GM21825 (cell line): Measurements from ENCODE around the gene TMEM214.
"Not testable (repeated sequence)": the region's sequence is repeated elsewhere in the genome, so short reads cannot be mapped to it uniquely, and the experiment has no call there.

Experiments used
- ATAC-seq: cut with Tn5 transposase; IDR thresholded peaks from one replicate; pipeline ENCODE4 v1.9.1; 2021; ENCODE audit warnings: mild to moderate bottlenecking, moderate library complexity; ENCODE audit not compliant: unreplicated experiment

TMEM214 gene

DNA sequence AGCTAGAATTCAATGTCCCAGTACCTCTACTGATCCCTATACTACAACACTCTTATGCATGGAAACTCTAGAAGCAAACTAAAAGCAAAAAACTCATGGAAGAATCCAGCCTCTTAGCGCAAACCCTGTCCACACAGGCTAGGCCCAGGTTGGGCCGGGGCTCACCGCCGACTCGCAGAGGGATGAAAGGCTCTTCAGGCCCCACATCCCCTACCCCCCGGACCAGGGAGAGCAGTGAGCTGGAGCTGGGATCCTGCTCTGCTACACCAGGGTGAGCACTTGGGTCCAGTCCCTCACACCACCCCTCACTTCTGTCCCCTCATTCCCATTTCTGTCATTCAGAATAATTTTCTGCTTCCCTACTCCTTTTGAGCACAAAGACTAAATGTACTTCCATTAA, 36.7 kb downstream of the TMEM214 start:
- no peak for ATAC-seq

DNA sequence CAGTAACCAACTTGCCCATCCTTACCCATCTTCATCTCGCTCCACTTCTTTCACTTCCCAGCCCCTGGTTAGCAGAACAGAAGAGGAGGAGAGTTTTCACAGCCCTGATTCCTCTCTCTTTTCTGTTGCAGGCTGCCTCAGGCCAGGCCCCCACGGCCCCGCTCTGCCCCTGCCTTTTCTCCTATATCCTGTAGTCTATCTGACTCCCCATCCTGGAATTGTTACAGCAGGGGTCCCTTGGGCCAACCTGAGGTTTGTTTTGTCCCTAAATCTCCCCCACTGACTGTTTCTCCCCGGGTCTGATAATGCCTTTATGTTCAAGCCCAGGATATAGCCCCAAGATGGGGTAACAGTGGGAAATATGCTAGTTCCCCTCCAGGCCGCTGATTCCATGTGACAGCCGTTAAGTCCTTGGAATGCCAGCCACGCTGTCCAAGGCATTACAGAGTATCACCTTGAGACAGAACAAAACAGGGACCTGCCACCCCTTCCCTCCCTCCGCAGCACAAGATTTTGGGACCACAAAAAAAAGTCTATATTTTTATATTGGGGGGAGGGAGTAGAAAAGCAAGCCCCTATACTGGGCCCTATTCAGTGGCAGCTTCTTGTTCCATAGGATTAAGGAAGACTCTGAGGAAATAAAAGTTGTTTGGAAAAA, 37.3 kb downstream of the TMEM214 start:
- no peak for ATAC-seq

DNA sequence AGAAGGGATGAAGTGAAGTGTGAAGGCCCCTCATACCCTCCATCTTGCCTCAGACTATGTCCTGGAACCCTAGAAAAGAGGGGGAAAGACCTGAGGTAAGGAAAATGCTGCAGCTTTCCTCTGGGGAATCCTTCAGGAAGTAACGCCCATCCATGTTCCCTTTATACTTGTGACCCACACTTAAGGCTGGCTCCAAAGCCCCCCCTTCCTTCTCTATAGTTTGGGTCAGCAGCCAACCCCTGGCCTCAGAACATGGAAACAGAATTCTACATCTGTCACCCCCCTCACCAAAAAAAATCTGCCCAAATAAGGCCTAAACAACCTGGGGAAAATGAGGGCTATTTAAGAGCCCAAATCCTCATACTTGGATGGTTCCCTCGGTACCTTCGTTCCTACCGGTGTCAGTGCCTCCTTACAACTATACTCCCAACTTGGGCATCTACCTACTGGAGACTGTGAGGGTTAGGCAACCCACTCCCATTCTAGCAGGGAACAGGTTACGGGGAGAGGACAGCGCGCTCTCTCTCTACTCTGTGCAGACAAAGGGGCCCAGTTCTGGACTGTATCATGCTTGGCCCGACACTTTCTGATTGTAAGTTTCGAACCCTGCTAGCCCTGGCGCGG, 38.0 kb downstream of the TMEM214 start:
- no peak for ATAC-seq

- ATAC-seq, result peak; percentile 86
Measured at GRCh38 chr2:27071277-27071989, 38.7 kb downstream of the TMEM214 start, which contains the start of gene OST4. OST4 (minus strand) TSS chr2:27071654.

DNA sequence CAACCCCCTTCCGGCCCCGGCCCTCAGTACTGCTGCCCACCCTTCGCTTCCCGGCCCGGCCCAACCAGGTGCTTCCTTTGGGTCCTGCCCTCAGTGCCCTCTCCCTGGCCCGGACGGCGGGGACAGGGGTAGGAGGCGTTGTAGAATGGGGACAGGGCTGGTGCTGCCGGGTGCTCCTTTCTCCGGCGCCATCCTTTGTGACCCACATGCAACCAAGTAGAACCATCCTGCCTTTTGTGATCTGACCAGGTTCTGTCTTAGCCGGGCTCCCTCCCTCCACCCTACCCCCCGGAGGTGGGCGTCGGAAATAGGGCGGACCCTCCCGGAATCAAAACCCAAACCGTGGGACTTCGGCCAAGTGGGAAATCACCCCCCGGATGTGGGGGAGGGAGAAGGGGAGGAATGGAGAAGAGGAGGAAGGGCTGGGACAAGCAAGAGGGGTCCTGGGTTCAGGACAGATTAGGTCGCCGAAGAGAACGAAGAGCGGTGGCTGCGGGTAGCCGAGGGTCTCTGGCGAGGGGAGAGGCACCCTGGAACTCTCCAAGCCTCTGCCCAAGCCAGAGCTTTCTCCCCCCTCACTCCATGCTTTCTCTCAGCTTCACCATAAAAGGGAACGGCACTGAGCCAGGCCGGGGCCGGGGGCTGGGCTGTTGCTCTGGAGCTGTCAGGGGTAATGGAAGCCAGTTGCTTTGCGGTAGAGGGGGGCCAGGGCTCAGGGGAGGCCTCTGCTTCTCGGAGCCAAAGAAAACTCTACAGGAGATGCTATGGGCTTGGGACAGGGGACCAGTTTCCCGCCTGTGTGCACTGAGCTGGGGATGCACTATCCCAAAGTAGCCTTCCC, 39.4 kb downstream of the TMEM214 start:
- peak; percentile 15 for ATAC-seq

- ATAC-seq, result no peak
Measured at GRCh38 chr2:27072920-27073319, 40.2 kb downstream of the TMEM214 start.

DNA sequence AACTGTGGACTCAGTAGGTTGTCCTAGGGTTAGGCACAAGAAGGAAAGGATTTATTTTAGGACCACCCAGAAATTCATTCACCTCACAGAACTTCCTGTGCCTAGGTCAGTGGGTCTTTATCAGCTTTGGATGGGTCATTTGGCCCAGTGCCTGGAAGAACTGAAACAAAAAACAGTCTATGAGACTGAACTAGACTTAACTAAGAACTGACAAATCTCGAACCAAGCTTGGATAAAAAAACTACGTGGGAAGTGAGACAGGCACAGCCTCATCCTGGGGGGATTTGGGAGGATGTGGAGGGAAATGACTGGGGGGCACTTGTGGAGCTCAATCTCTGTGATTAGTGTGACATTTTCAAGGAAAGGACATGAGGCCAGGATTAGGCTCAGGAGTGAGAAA, 41.0 kb downstream of the TMEM214 start:
- ATAC-seq, result no peak

- ATAC-seq, result no peak
Measured at GRCh38 chr2:27074738-27075565, 42.2 kb downstream of the TMEM214 start.

DNA sequence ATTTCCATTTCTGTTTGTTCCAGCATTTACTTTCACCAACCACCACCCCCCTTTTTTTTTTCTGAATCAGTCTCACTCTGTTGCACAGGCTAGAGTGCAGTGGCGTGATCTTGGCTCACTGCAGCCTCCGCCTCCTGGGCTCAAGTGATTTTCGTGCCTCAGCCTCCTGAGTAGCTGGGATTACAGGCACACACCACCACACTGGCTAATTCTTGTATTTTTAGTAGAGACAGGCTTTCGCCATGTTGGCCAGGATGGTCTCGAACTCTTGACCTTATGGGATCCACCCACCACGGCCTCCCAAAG, 42.8 kb downstream of the TMEM214 start:
- ATAC-seq, result not testable (repeated sequence)

DNA sequence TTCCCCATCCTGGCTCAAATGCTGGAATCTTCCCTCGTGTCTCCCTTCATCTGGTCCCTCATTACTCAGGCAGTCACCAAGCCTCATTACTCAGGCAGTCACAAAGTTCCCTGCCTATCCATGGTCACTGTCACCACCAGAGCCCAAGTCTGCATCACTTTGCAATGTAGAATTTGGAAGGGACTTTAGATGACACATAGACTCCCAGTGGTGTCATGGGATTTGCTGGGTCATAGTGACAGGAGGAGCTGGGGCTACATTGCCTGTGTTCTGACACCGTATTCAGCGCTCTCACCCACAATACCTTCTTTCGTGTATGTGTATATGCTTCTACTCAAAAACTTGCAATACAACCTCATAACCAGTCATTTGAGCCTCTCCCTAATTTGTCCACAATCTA, 43.6 kb downstream of the TMEM214 start:
- ATAC-seq, result no peak

GRCh38 chr2:27077231-27077630, 44.5 kb downstream of the TMEM214 start:
- ATAC-seq, result no peak

DNA sequence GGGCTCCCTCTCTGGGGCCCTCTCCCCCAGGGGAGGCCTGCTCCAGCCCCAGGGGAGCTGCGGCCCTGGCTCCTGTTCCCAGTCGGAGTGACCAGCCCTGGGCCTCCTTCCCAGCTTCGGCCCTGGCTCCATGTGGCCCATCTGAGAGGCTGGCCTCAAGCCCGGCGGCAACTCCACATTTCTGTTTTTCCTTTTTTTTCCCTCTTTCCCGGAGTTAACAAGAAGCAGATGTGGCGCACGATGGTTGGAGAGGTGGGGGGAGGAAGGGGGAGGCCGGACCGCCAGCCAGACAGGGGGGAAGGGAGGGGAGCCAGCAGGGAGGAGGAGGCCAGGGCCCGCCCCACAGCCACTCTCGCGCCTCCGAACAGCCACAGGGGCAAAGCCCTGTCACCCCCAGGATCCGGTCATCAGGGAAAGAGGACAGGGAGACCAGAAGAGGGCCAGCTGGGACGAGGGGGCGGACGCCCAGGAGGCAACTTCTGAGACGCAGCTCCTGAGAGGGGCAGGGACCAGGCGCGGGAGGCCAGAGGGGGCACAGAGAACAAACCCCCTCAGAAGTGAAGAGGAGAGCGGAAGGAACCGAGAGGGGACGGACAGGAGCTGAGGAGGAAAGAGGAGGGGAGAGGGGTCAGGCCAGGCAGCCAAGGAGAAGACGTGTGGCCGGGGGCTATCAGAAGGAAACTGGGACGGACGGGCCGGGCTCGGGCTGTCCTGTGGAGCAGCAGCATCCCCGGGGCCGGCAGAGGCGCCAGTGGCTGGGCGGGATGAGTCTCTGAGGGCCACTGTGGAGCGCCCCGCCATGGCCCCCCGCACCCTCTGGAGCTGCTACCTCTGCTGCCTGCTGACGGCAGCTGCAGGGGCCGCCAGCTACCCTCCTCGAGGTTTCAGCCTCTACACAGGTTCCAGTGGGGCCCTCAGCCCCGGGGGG, 45.8 kb downstream of the TMEM214 start, which contains the start of gene EMILIN1:
EMILIN1 (plus strand) TSS at position 349 of the 928 bp plus-strand sequence; CDS start at position 800, 451 bp downstream.
- no peak for ATAC-seq

DNA sequence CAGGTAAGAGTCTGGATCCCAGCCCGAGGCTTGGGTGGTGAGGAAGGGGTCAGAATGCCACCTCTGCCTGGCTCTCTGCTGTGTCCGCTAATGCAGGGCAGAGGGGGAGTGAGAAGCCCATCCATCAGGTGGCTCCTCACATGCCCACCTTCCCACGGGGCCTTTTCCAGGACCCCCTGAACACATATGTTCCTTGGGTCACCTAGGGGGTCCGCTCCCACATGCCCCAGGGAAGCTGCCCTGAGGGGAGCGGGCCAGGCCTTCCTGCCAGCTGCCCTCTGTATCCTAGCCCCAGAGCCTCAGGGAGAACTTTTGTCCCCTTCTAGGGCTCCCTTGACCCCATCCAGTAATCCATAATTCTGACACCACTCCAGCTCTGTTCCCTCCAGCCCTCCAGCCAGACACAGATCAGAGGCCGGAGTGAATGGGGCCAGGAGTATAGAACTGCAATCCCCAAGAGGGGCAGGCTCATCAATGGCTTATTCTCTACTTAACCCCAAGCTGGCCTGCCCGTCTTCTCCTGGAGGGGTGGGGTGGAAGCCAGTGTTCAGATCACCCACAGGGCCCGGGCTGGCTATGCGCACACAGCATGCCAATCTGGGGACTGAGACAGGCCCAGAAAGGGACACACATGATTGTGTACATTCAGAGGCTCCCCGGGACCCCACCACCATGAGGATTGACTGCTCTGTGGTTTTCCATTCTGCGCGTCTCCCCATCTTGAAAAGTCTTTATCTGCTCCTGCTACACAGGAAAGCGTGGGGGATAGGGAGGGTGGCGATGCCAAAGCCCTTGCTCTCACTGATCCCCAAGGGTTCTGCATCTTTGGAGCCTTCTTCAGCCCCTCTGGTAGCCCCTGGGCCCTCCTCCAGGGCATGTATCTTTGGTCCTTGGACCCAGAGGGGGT, 46.7 kb downstream of the TMEM214 start:
- ATAC-seq, result no peak

DNA sequence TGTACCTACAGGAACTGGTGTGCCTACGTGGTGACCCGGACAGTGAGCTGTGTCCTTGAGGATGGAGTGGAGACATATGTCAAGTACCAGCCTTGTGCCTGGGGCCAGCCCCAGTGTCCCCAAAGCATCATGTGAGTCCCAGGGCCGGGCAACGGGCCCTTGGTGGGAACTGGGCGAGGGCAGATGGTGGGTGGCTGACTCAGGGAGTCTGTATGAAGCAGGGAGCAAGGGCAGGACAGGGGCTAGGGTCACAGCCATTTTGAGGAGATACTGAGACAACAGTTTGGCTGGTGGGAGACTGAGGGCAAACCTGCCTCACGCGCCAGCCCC, 47.3 kb downstream of the TMEM214 start:
- no peak for ATAC-seq

- no peak for ATAC-seq
Measured at GRCh38 chr2:27080603-27080936, 47.8 kb downstream of the TMEM214 start.

DNA sequence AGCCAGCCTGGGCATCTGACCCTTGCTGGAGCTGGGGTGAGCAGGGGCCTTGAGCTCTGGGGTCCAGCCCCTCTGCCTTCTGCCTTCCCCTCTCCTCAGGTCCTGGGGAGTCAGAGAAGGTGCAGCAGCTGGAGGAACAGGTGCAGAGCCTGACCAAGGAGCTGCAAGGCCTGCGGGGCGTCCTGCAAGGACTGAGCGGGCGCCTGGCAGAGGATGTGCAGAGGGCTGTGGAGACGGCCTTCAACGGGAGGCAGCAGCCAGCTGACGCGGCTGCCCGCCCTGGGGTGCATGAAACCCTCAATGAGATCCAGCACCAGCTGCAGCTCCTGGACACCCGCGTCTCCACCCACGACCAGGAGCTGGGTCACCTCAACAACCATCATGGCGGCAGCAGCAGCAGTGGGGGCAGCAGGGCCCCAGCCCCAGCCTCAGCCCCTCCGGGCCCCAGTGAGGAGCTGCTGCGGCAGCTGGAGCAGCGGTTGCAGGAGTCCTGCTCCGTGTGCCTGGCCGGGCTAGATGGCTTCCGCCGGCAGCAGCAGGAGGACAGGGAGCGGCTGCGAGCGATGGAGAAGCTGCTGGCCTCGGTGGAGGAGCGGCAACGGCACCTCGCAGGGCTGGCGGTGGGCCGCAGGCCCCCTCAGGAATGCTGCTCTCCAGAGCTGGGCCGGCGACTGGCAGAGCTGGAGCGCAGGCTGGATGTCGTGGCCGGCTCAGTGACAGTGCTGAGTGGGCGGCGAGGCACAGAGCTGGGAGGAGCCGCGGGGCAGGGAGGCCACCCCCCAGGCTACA, 49.4 kb downstream of the TMEM214 start:
- ATAC-seq, result no peak

DNA sequence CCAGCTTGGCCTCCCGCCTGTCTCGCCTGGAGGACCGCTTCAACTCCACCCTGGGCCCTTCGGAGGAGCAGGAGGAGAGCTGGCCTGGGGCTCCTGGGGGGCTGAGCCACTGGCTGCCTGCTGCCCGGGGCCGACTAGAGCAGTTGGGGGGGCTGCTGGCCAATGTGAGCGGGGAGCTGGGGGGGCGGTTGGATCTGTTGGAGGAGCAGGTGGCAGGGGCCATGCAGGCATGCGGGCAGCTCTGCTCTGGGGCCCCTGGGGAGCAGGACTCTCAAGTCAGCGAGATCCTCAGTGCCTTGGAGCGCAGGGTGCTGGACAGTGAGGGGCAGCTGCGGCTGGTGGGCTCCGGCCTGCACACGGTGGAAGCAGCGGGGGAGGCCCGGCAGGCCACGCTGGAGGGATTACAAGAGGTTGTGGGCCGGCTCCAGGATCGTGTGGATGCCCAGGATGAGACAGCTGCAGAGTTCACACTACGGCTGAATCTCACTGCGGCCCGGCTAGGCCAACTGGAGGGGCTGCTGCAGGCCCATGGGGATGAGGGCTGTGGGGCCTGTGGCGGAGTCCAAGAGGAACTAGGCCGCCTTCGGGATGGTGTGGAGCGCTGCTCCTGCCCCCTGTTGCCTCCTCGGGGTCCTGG, 50.1 kb downstream of the TMEM214 start:
- no peak for ATAC-seq
